Urinary bladder (tissue), 4 donors: Measurements from ENCODE around the gene PMEPA1. TPM values are rescaled to one million over a fixed set of nuclear protein-coding genes. Genes with fewer than 3 reads are reported as not detected.

Experiments
- DNase-seq: peaks from one replicate; pipeline ENCODE4 v3.0.0-alpha.2; 2015; ENCODE audit errors: extremely low spot score
- H3K27ac ChIP-seq: one replicate; pipeline ENCODE4 v1.5.1; 2013; ENCODE audit warnings: low read depth, mild to moderate bottlenecking, moderate library complexity
- H3K36me3 ChIP-seq: one replicate; pipeline ENCODE4 v1.6.1; 2013; ENCODE audit warnings: mild to moderate bottlenecking, moderate library complexity; ENCODE audit not compliant: insufficient read depth
- H3K4me1 ChIP-seq: one replicate; pipeline ENCODE4 v1.6.1; 2013; ENCODE audit warnings: mild to moderate bottlenecking, moderate library complexity; ENCODE audit not compliant: insufficient read depth
- H3K4me3 ChIP-seq: one replicate; pipeline ENCODE4 v1.5.1; 2013; ENCODE audit warnings: low read depth, low read length
- WGBS: extraction: QIAGEN DNeasy Blood & Tissue Kit; methylation state at CpG from one replicate; pipeline ENCODE4 v1.1.7; 2013; 5-methylcytosine and 5-hydroxymethylcytosine counted together
- polyA plus RNA-seq: library from polyadenylated mRNA; stranded (reverse); fragments of 200-250 nt; gene quantifications from one replicate; pipeline ENCODE4 v1.2.3, GENCODE V29; 2013
- total RNA-seq: library from RNA; depleted of rRNA; stranded (reverse); fragments of >200 nt; gene quantifications from one replicate; pipeline ENCODE4 v1.2.3, GENCODE V29; 2014
- donor health status: healthy with polysubstance abuse.
- donor health status: healthy.

PMEPA1 gene
- total and polyA plus RNA-seq, 2 donors = 20.4 to 20.6 TPM

- DNase-seq = no peak
- H3K4me3 ChIP-seq = no peak overlapping the region
- no peak overlapping the region for H3K27ac ChIP-seq
- peaks cover 2% of the 10 kb centered on the region for H3K36me3 ChIP-seq
- H3K4me1 ChIP-seq = no peaks in the 10 kb centered on the region
- 86% methylated on average over 28 of the region's 28 CpGs for WGBS
These were observed 56.9 kb downstream of the PMEPA1 start for GRCh38 chr20:57652606-57653545.

GRCh38 chr20:57651881-57652605 is 57.8 kb downstream of the PMEPA1 start:
- 90% methylated on average over 50 of the region's 50 CpGs for WGBS

DNA sequence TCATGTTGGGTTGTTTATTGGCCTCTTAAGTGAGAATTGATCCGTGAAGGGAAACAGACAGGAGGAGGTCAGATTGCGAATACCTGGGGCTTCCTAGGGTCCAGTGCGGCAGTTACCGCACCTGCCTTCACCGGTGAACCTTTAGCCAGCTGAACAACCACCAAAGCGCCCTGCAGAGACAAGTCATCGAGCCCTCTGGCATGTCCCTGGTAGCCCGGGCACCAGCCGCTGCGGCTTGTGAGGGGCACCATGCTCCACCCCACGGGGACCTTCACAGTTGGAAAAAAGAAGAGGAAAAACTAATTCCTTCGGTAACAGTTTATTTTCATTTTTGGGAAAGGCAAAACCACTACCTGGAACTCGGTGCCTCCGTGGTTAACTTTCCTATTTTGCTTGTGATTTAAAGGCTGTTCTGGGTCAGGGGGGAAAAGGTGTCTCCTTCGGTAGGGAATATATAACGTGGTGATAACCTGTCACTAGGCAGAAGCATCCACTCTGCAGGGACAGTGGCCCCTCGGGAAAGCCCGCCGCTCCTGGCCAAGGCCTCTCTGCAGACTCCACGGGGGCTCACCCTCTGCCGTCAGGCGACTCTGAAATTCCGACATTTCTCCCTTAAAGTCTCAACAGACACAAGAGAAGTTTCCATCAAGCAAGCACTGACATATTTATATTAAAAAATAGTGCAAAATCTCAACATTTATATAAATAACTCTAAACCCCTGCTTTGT is 58.9 kb downstream of the PMEPA1 start:
- no peak for DNase-seq
- no peak overlapping the region for H3K4me3 ChIP-seq
- H3K27ac ChIP-seq = no peak overlapping the region
- H3K4me1 ChIP-seq = no peaks in the 10 kb centered on the region
- no peaks in the 10 kb centered on the region for H3K36me3 ChIP-seq
- 86% methylated on average over 23 of the region's 23 CpGs for WGBS

More at GRCh38 chr20:57651881-57652605, 57.8 kb downstream of the PMEPA1 start:
- peaks cover 2% of the 10 kb centered on the region for H3K36me3 ChIP-seq
- H3K27ac ChIP-seq = no peak overlapping the region
- DNase-seq = no peak
- H3K4me1 ChIP-seq = no peaks in the 10 kb centered on the region
- no peak overlapping the region for H3K4me3 ChIP-seq

GRCh38 chr20:57650266-57650665 is 59.5 kb downstream of the PMEPA1 start:
- H3K4me1 ChIP-seq = no peaks in the 10 kb centered on the region
- no peak overlapping the region for H3K4me3 ChIP-seq

GRCh38 chr20:57649617-57650015 is 60.2 kb downstream of the PMEPA1 start:
- no peaks in the 10 kb centered on the region for H3K4me1 ChIP-seq
- no peaks in the 10 kb centered on the region for H3K36me3 ChIP-seq
- H3K27ac ChIP-seq = no peak overlapping the region
- 92% methylated on average over 14 of the region's 14 CpGs for WGBS
- DNase-seq = no peak
- H3K4me3 ChIP-seq = no peak overlapping the region

More at GRCh38 chr20:57650266-57650665, 59.5 kb downstream of the PMEPA1 start:
- H3K27ac ChIP-seq = no peak overlapping the region
- H3K36me3 ChIP-seq = no peaks in the 10 kb centered on the region
- 66% methylated on average over 9 of the region's 9 CpGs for WGBS
- no peak for DNase-seq

DNA sequence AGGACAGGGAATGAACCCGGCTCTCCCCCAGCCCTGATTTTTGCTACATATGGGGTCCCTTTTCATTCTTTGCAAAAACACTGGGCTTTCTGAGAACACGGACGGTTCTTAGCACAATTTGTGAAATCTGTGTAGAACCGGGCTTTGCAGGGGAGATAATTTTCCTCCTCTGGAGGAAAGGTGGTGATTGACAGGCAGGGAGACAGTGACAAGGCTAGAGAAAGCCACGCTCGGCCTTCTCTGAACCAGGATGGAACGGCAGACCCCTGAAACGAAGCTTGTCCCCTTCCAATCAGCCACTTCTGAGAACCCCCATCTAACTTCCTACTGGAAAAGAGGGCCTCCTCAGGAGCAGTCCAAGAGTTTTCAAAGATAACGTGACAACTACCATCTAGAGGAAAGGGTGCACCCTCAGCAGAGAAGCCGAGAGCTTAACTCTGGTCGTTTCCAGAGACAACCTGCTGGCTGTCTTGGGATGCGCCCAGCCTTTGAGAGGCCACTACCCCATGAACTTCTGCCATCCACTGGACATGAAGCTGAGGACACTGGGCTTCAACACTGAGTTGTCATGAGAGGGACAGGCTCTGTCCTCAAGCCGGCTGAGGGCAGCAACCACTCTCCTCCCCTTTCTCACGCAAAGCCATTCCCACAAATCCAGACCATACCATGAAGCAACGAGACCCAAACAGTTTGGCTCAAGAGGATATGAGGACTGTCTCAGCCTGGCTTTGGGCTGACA is 60.8 kb downstream of the PMEPA1 start:
- H3K36me3 ChIP-seq = no peaks in the 10 kb centered on the region
- H3K27ac ChIP-seq = no peak overlapping the region

GRCh38 chr20:57647933-57648785 is 61.7 kb downstream of the PMEPA1 start:
- Histone ChIP-seq H3K4me1 (no peaks in the 10 kb centered on the region), H3K27ac (no peak overlapping the region), H3K36me3 (no peaks in the 10 kb centered on the region), H3K4me3 (no peak overlapping the region)
- 85% methylated on average over 23 of the region's 23 CpGs for WGBS
- no peak for DNase-seq

More for the DNA sequence above, 60.8 kb downstream of the PMEPA1 start:
- no peak for DNase-seq
- no peak overlapping the region for H3K4me3 ChIP-seq
- no peaks in the 10 kb centered on the region for H3K4me1 ChIP-seq
- WGBS = 86% methylated on average over 15 of the region's 15 CpGs

DNA sequence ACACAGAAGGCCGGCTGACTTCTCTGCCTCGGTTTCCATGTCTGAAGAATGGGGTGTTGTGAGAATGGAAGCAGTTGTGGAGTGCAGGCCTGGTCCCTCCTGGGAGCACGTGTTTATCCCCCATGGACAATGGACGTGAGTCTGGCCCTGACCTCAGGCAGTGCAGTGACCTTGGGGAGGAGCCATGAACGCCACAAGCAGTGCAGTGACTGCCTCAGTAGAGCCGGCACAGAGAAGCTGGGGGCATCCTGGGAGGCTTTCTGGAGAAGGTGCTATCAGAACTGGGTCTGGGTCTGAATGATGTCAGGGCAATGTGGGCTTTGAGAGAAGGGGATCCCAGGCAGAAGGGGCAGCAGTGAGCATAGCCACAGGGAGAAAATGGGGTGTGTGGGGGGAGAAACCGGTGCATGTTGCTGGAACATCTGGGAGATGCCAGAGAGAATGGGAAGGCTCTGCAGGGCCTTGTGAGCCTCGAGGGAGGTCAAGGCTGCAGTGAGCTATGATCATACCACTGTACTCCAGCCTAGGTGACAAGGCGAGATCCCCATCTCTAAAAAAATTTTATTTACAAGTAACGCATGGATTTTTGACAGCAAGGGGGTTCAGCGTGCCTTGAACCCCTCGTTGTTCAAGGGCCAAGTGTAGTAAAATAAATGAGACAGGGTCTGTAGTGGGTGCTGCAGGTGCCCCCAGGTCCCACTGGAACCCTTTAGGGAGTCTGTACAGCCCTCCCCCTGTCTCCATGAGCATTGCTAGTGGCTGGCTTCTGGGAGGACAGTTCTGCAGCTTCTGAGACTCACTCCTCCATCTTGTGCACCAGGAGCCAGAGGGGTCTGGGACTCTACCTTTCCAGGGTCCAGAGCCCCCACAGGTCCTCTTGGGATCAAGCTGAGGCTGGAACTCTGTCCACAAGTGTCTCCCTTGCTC is 62.5 kb downstream of the PMEPA1 start:
- 76% methylated on average over 12 of the region's 12 CpGs for WGBS
- no peak for DNase-seq
- H3K4me3 ChIP-seq = no peak overlapping the region
- no peaks in the 10 kb centered on the region for H3K36me3 ChIP-seq
- H3K27ac ChIP-seq = no peak overlapping the region
- H3K4me1 ChIP-seq = no peaks in the 10 kb centered on the region

DNA sequence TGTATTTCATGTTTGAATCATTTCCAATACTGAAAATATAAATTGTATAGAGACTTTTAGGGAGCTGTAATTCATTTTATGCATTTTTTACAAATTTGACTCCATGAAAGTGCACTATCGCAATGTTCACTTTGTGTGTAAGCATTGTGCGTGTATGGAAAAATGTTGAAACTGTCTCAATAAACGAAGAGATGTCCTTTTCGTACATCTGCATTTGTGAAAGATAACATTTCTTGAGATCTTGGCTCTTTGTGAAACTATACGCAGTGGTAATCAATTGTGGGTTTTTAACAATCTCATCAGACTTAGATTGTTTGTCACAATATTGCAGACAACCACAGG is 70.9 kb downstream of the PMEPA1 start:
- DNase-seq = no peak
- H3K27ac ChIP-seq = no peak overlapping the region
- H3K4me1 ChIP-seq = no peaks in the 10 kb centered on the region
- WGBS = 81% methylated on average over 5 of the region's 5 CpGs
- no peaks in the 10 kb centered on the region for H3K36me3 ChIP-seq
- H3K4me3 ChIP-seq = no peak overlapping the region

DNA sequence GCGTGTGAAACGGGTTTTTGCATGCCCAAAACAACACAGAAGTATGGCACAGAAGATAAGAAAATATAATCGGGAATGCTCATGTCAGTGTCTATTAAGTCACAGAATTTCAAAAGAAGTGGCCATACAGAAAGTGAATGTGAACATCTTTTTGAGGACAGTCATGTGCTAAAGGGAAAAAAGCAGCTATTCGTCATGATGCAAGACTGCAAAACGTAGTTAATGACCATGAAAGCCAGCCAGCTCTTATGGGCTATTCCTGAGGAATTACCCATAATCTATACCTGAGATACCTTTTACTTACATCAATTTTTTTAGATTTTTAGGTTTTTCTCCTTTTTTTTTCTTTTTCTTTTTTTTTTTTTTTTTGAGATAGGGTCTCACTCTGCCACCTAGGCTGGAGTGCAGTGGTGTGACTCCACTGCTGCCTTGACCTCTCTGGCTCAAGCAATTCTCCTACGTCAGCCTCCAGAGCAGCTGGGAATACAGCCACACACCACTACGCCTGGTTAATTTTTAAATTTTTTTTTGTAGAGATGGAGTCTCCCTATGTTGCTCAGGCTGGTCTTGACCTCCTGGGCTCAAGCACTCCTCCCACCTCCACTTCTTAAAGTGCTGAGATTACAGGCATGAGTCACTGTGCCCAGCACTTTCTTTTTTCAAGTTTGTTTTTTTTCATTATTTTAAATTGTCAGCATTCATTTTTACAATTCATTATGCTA is 71.5 kb downstream of the PMEPA1 start:
- H3K4me3 ChIP-seq = no peak overlapping the region
- H3K36me3 ChIP-seq = no peaks in the 10 kb centered on the region
- DNase-seq = no peak
- no peak overlapping the region for H3K27ac ChIP-seq
- 73% methylated on average over 7 of the region's 7 CpGs for WGBS
- no peaks in the 10 kb centered on the region for H3K4me1 ChIP-seq

GRCh38 chr20:57633945-57634491 is 75.8 kb downstream of the PMEPA1 start:
- H3K27ac ChIP-seq = no peak overlapping the region
- no peaks in the 10 kb centered on the region for H3K4me1 ChIP-seq
- no peaks in the 10 kb centered on the region for H3K36me3 ChIP-seq
- 85% methylated on average over 2 of the region's 2 CpGs for WGBS
- no peak for DNase-seq
- H3K4me3 ChIP-seq = no peak overlapping the region
